HG03565 (cell line): ENCODE measurements around the gene SP3.

ENCODE experiments used
- ATAC-seq: cut with Tn5 transposase; IDR thresholded peaks from one replicate; pipeline ENCODE4 v1.9.1; 2021; ENCODE audit warnings: mild to moderate bottlenecking, moderate library complexity; ENCODE audit not compliant: unreplicated experiment

SP3 gene

GRCh38 chr2:173947131-173947530 is 18.0 kb downstream of the SP3 start:
- no peak for ATAC-seq

DNA sequence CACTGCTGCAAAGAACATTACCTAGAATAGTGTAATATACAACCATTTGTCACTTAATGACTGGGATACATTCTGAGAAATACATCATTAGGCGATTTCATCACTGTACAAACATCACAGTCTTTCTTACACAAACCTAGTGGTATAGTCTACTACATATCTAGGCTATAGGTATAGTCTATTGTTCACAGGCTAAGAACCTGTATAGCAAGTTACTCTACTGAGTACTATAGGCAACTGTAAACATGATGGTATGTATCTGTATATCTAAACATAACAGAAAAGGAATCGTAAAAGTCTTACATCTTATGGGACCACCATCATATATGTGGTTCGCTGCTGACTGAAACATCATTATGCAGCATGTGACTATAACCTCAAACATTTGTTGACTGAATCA is 21.4 kb downstream of the SP3 start:
- ATAC-seq, result no peak

- no peak for ATAC-seq
Observed at GRCh38 chr2:173942861-173943523, 22.2 kb downstream of the SP3 start.

DNA sequence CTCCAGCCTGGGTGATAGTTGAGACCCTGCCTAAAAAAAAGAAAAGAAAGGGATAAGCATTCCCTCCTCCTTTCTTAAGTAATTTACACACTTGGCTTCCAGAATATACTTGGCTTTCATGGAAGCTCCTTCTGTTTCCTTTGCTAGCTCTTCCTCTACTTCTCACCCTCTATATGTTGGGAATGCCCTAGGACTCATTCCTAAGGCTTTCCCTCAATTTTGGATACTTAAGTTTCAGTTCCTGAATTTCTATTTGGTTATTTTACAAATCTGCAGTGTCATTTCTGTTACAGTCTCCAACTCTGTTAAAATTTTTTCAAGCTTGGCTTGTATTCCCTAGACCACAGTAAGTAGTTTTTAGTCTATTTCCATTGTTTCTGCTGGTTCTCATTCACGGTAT is 23.6 kb downstream of the SP3 start:
- no peak for ATAC-seq

GRCh38 chr2:173940208-173941020 is 24.8 kb downstream of the SP3 start:
- ATAC-seq, result no peak

DNA sequence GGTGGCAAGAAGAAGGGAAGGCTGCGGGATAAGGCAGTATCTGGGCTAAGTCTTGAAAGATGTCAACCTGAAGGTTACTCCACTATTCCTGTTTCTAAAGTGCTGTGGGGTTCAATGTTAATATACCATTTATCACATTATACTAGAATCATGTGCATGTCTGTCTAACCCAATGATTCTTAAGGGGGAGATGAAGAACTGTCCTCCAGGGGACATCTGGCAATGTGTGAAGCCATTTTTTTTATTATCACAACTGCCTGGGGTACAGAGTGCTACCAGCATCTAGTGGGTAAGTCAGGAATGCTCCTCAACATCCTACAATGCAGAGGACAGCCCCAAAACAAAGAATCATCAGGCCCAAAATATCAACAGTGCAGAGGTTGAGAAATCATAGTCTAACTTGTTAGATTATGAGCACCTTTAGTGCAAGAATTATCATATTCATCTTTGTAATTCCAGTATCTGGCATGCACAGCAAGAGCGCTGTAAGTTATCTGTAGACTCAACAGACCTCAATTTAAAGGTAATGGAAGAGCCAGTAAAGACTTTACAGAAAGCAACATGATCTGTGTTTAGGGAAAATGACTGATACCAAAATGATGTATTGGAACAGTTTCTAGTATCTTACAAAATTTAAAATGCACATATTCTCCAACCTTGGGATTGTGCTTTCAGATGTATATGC is 26.3 kb downstream of the SP3 start:
- ATAC-seq, result no peak

- no peak for ATAC-seq
Observed at GRCh38 chr2:173935305-173935704, 29.9 kb downstream of the SP3 start.

DNA sequence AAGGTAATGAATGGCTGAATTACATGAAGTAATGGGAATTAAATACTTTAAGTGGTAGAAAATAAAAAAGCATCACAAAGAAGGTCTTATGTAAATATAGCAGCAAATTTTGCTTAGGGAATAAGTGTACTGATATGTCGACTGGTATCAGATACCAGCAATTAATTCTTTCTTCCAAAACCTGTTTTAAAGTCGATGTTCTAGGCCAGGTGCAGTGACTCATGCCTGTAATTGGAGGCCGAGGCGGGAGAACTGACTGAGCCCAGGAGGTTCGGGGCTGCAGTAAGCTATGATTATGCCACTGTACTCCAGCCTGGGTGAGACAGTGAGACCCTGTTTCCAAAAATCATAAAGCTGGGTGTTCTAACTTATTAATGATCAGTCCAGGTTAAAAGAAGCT is 30.3 kb downstream of the SP3 start:
- no peak for ATAC-seq

- ATAC-seq, result no peak
Observed at GRCh38 chr2:173931751-173932150, 33.4 kb downstream of the SP3 start.

GRCh38 chr2:173929441-173929840 is 35.7 kb downstream of the SP3 start:
- ATAC-seq, result no peak

DNA sequence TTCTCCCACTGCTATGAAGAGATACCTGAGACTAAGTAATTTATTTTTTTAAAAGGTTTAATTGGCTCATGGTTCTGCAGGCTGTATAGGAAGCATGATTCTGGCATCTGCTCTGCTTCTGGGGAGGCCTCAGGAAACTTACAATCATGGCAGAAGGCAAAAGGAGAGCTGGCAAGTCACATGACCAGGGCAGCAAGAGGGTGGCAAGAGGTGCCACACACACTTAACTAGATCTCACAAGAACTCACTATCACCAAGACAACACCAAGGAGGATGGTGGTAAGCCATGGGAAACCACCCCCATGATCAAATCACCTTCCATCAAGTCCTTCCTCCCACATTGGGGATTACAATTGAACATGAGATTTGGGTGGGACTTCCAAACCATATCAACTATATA is 38.3 kb downstream of the SP3 start:
- ATAC-seq, result no peak

DNA sequence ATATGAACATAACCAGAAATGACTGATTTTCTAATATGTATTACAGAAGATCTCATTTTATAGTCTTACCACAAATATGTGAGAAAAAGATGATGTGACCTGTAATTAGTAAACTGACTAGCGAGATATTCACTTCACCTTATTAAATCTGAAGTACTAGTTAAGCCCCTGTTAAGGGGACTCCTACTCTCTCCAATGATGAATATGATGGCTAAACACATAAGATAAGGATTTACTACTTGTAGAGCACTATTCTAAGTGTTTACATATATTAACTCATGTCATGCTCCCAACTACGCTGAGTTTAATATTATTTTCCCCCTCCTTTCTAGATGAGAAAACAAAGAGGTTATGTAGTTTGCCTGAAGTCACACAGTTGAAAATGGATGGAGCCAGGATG is 40.9 kb downstream of the SP3 start:
- no peak for ATAC-seq

- ATAC-seq, result no peak
Observed at GRCh38 chr2:173922760-173923159, 42.4 kb downstream of the SP3 start.

DNA sequence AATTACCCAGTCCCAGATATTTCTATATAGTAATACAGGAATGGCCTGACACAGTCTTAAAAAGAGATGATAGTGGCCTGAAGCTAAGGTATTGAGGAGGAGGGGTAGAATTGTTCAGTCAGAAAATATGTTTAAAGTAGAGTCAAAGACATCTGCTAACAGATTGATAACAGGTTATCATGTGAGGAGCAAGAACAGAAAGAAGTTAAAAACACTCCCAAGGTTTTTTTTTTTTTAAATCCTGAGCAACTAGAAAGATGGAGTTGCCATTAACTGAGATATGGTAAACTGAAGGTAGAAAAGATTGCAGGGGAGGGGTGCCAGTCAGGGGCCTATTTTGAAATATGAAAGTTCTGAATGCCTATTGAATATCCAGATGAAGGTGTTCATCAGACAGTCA is 43.1 kb downstream of the SP3 start:
- no peak for ATAC-seq

DNA sequence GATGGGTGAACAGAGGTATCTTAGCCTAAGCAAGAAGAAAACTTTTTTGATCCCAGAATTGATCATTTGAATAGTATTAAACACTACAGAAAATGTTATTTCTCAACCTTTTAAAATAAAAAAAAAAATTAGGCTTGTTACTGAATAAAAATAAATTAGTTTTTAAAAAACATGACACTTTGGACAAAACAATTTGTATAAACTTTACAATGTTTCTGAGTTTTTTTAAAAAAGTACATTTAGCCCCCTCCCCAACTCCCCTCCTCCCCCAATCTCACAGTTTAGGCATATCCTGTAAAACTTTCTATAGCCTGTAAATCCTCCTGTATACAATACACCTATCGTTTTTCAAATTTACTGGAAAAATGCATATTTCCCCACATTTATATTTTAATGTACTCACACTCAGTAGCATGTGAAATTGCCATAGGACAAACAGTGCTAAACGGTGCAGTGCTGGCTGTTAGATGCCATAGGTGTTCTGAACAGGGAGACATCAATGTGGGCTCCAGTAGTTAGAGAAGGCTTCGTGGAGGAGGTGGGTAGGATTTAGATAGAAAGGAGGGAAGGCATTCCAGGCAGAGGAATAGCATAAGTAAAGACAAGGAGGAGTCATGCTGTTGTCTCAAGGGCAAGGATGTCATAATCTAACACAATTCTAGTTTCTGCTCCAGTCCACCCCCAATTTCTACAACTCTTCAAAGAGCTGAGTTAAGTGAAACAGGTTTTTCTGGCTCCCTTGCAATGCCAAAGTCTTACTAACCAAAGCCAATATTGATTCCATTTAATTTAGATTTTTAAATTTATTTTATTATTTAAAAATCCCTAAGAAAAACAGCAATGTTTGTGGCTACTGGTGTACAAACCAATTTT is 50.9 kb downstream of the SP3 start:
- no peak for ATAC-seq

GRCh38 chr2:173909846-173910245 is 55.3 kb downstream of the SP3 start:
- no peak for ATAC-seq

- no peak for ATAC-seq
Observed at GRCh38 chr2:173906626-173907025, 58.5 kb downstream of the SP3 start.

DNA sequence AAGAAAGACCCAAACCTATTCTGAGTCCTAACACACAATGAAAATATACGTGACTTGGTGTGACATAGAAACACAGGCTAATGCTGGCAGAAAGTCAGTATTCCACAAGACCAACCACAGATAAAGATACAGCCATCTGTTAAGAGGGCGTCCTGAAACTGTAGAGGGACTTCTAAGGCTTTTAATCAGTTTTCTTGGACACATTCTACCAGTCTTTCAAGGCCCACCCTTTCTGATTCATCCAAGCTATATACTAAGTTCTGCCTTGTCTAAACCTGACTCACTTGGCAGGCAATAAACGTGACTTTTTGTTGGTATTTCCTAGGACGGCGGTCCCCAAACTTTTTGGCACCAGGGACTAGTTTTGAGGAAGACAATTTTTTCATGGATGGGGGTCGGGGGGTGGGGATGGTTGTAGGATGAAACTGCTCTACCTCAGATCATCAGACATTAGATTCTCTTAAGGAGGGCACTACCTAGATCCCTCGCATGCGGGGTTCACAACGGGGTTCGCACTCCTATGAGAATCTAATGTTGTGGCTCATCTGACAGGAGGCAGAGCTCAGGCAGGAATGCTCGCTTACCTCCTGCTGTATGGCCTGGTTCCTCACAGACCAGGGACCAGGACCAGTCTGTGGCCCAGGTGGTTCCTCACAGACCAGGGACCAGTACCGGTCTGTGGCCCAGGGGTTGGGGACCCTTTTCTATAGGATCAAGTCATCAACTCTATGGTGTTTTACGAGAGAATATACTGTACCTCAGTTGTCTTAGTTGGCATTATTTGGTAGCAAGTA is 61.4 kb downstream of the SP3 start:
- no peak for ATAC-seq

DNA sequence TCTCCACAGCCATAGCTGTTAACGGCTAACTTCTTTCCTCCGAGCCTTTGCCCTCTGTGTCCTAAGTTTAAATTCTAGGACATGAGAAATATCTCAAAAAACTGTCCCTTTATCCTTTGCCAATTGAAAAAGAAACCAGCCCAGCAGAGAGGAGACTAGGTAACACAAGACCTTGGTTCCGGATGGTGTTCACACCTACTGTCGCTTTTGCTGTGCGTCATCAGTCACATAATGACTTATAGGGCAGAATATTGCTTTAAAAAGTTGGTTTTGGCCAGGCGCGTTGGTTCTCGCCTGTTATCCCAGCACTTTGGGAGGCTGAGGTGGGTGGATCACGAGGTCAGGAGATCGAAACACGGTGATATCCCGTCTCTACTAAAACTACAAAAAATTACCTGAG is 66.2 kb downstream of the SP3 start:
- no peak for ATAC-seq

- peak; percentile 91 for ATAC-seq
Observed at GRCh38 chr2:173898178-173898668, 67.0 kb downstream of the SP3 start.
